Astrocyte (in vitro differentiated cells and primary cell): ENCODE results near the gene CABLES2. TPM values are rescaled to one million over a fixed set of nuclear protein-coding genes. Genes with fewer than 3 reads are reported as not detected.

Source experiments
- DNase-seq: peaks from one replicate; pipeline ENCODE4 v3.0.0-alpha.2; 2010; ENCODE audit warnings: low read depth
- FAIRE-seq: peaks from 2 replicates; lab custom pipeline; 2011; peaks lifted over from hg19 to GRCh38; lab: Jason Lieb, UNC
- H2AFZ ChIP-seq: 2 replicates; pipeline ENCODE4 v1.6.0; 2012; ENCODE audit warnings: low read depth, low read length, inconsistent platforms
- H3K27ac ChIP-seq: 2 replicates; pipeline ENCODE4 v1.5.1; 2011; ENCODE audit warnings: low read depth, low read length, inconsistent platforms
- H3K27me3 ChIP-seq: 2 replicates; pipeline ENCODE4 v1.6.0; 2011; ENCODE audit warnings: low read length, inconsistent platforms; ENCODE audit not compliant: insufficient read depth
- H3K36me3 ChIP-seq: 2 replicates; pipeline ENCODE4 v1.5.1; 2011; ENCODE audit warnings: low read length, inconsistent platforms; ENCODE audit not compliant: insufficient read depth
- H3K4me1 ChIP-seq: 2 replicates; pipeline ENCODE4 v1.5.1; 2011; ENCODE audit warnings: low read length, inconsistent platforms; ENCODE audit not compliant: insufficient read depth
- H3K4me2 ChIP-seq: 2 replicates; pipeline ENCODE4 v1.6.0; 2012; ENCODE audit warnings: low read length, inconsistent platforms
- H3K4me3 ChIP-seq: 2 replicates; pipeline ENCODE4 v1.5.1; 2011; ENCODE audit warnings: low read depth, mild to moderate bottlenecking, low read length, inconsistent platforms; ENCODE audit not compliant: insufficient read depth
- H3K79me2 ChIP-seq: 2 replicates; pipeline ENCODE4 v1.6.0; 2012; ENCODE audit warnings: mild to moderate bottlenecking, low read length, inconsistent platforms; ENCODE audit not compliant: insufficient read depth
- H3K9ac ChIP-seq: 2 replicates; pipeline ENCODE4 v1.6.0; 2012; ENCODE audit warnings: mild to moderate bottlenecking, low read length, inconsistent platforms
- H3K9me3 ChIP-seq: 2 replicates; pipeline ENCODE4 v1.5.1; 2012; ENCODE audit warnings: low read depth, mild to moderate bottlenecking, low read length, inconsistent platforms; ENCODE audit not compliant: insufficient read depth
- H4K20me1 ChIP-seq: 2 replicates; pipeline ENCODE4 v1.6.0; 2012; ENCODE audit warnings: low read length, inconsistent platforms; ENCODE audit not compliant: insufficient read depth
- H3K27ac Mint-ChIP-seq: one replicate; pipeline ENCODE4 v1.8.0; 2021; ENCODE audit warnings: mild to moderate bottlenecking, mixed read lengths; ENCODE audit not compliant: unreplicated experiment
- H3K27me3 Mint-ChIP-seq: one replicate; pipeline ENCODE4 v1.8.0; 2021; ENCODE audit warnings: low read depth, mixed read lengths; ENCODE audit not compliant: unreplicated experiment
- H3K36me3 Mint-ChIP-seq: one replicate; pipeline ENCODE4 v1.8.0; 2021; ENCODE audit warnings: low read depth, mixed read lengths; ENCODE audit not compliant: unreplicated experiment
- H3K4me1 Mint-ChIP-seq: one replicate; pipeline ENCODE4 v1.8.0; 2021; ENCODE audit warnings: low read depth, mixed read lengths; ENCODE audit not compliant: unreplicated experiment
- H3K4me3 Mint-ChIP-seq: one replicate; pipeline ENCODE4 v1.8.0; 2021; ENCODE audit warnings: mild to moderate bottlenecking, moderate library complexity, mixed read lengths; ENCODE audit not compliant: unreplicated experiment
- H3K9me3 Mint-ChIP-seq: one replicate; pipeline ENCODE4 v1.8.0; 2021; ENCODE audit warnings: mild to moderate bottlenecking, mixed read lengths; ENCODE audit not compliant: unreplicated experiment
- EZH2 ChIP-seq: IDR thresholded peaks from 2 replicates; pipeline ENCODE4 v1.6.1; 2012; ENCODE audit warnings: mild to moderate bottlenecking, low read length, inconsistent platforms; ENCODE audit not compliant: insufficient read depth
- total RNA-seq: library from RNA; stranded (reverse); gene quantifications from 2 replicates; pipeline ENCODE4 v1.2.1, GENCODE V29; 2021
- TF ChIP-seq, protein P1 (sequence below): IDR thresholded peaks from 2 replicates; pipeline ENCODE4 v1.5.1; 2011; ENCODE audit warnings: low read depth, mild to moderate bottlenecking, inconsistent platforms, low read length, moderate library complexity; ENCODE audit not compliant: insufficient read depth

CABLES2 gene
- total RNA-seq, 1 donor from 2014 or later = 4.4 TPM

DNA sequence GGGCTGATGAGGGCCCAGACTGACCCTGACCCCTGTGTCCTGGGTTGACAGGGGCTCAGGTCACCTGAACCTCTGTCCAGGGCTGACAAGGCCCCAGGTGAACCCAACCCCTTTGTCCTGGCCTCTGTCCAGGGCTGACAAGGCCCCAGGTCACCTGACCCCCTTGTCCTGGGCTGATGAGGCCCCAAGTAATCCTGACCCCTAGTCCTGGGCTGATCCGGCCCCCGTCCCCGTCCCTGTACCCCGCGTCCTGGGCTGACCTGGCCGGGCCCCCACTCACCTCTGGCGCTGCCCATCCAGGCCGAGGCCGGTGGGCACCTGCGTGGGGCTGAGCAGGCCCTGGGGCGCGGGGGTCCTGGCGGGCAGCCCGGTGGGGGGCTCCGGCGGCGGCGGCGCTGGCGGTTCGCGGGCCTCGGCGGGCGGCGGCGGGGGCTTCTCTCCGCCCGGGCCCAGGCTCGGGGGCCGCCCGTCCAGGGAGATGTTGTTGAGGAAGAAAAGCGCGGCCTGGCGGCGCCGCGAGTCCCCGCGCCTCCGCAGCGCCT, 379 bp downstream of the CABLES2 start:
- Histone ChIP-seq H3K9ac (peak overlapping the region; percentile 84), H3K79me2 (peaks cover 4% of the 10 kb centered on the region), H3K27ac (no peak overlapping the region), H3K4me2 (peak overlapping the region; percentile 96), H2AFZ (no peak overlapping the region), H3K36me3 (no peaks in the 10 kb centered on the region), H3K4me1 (peaks cover 8% of the 10 kb centered on the region), H3K27me3 (no peaks in the 10 kb centered on the region), H3K9me3 (no peaks in the 10 kb centered on the region), H3K4me3 (peak overlapping the region; percentile 57), H4K20me1 (peaks cover 29% of the 10 kb centered on the region)
- H3K4me1 Mint-ChIP-seq = peaks cover 3% of the 10 kb centered on the region
- H3K27ac Mint-ChIP-seq = no peak overlapping the region
- TF ChIP-seq, protein P1, sequence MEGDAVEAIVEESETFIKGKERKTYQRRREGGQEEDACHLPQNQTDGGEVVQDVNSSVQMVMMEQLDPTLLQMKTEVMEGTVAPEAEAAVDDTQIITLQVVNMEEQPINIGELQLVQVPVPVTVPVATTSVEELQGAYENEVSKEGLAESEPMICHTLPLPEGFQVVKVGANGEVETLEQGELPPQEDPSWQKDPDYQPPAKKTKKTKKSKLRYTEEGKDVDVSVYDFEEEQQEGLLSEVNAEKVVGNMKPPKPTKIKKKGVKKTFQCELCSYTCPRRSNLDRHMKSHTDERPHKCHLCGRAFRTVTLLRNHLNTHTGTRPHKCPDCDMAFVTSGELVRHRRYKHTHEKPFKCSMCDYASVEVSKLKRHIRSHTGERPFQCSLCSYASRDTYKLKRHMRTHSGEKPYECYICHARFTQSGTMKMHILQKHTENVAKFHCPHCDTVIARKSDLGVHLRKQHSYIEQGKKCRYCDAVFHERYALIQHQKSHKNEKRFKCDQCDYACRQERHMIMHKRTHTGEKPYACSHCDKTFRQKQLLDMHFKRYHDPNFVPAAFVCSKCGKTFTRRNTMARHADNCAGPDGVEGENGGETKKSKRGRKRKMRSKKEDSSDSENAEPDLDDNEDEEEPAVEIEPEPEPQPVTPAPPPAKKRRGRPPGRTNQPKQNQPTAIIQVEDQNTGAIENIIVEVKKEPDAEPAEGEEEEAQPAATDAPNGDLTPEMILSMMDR = no peak
- no peak for TF ChIP-seq EZH2
- peaks cover 9% of the 10 kb centered on the region for H3K27me3 Mint-ChIP-seq
- no peaks in the 10 kb centered on the region for H3K9me3 Mint-ChIP-seq
- peak overlapping the region; percentile 72 for H3K4me3 Mint-ChIP-seq
- peaks cover 5% of the 10 kb centered on the region for H3K36me3 Mint-ChIP-seq
- DNase-seq = no peak
- FAIRE-seq = no peak

DNA sequence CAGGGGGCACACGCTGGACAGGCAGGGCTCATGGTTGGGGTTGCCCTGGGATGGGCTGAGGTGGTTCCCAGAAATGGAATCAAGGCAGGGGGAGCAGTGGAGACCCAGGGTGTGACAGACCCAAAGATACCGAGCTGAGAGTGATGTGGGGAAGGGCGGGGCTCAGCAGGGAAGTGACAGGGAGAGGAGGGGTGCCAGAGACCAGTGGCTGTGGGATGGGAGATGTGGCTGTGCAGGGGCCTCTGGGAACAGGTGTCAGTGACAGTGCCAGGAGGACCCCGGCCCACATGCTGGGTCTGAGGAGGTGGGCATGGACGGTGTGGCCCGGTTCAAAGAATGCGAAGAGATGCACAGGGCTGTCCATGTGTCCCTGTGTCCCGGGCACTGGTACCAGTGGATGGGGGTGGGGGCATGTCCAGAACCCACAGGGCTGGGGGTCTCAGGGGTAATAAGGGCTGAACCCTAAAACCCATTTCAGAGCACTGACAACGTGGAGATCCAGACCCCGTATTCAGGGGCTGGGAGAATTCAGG, 1.0 kb downstream of the CABLES2 start:
- H3K36me3 Mint-ChIP-seq = peaks cover 5% of the 10 kb centered on the region
- H3K27ac Mint-ChIP-seq = peak overlapping the region; percentile 58
- no peak overlapping the region for H3K27ac ChIP-seq
- H3K4me3 ChIP-seq = peak overlapping the region; percentile 57
- TF ChIP-seq EZH2 = no peak
- TF ChIP-seq, protein P1 = no peak
- FAIRE-seq = no peak
- peak overlapping the region; percentile 96 for H3K4me2 ChIP-seq
- peaks cover 3% of the 10 kb centered on the region for H3K4me1 Mint-ChIP-seq
- H3K79me2 ChIP-seq = peaks cover 4% of the 10 kb centered on the region
- H3K27me3 Mint-ChIP-seq = peaks cover 9% of the 10 kb centered on the region
- no peaks in the 10 kb centered on the region for H3K9me3 Mint-ChIP-seq
- peak overlapping the region; percentile 84 for H3K9ac ChIP-seq
- H3K4me3 Mint-ChIP-seq = peak overlapping the region; percentile 72
- no peaks in the 10 kb centered on the region for H3K27me3 ChIP-seq
- no peak for DNase-seq
- H2AFZ ChIP-seq = no peak overlapping the region
- H3K4me1 ChIP-seq = peaks cover 8% of the 10 kb centered on the region
- no peaks in the 10 kb centered on the region for H3K36me3 ChIP-seq
- no peaks in the 10 kb centered on the region for H3K9me3 ChIP-seq
- peaks cover 29% of the 10 kb centered on the region for H4K20me1 ChIP-seq
